SK-N-MC (cell line): Measurements from ENCODE around the gene PRR7.
"Not testable (repeated sequence)": the region's sequence is repeated elsewhere in the genome, so short reads cannot be mapped to it uniquely, and the experiment has no call there.

ENCODE experiments used
- DNase-seq: peaks from one replicate; pipeline ENCODE4 v3.0.0-alpha.2; 2011; ENCODE audit warnings: low read depth, low spot score
- H3K27ac ChIP-seq: fragments of 200-600 bp; sonication (generic); 2 replicates; pipeline ENCODE4 v1.5.1; 2016; ENCODE audit warnings: mixed run types
- H3K36me3 ChIP-seq: fragments of 200-600 bp; sonication (generic); 2 replicates; pipeline ENCODE4 v1.6.1; 2017; ENCODE audit warnings: antibody characterized with exemption, low read length, mixed read lengths; ENCODE audit not compliant: insufficient read depth
- H3K4me3 ChIP-seq: fragments of 200-600 bp; sonication (generic); 2 replicates; pipeline ENCODE4 v1.5.1; 2016
- H3K9ac ChIP-seq: fragments of 200-600 bp; sonication (generic); 2 replicates; pipeline ENCODE4 v1.8.0; 2017; ENCODE audit warnings: mixed run types, mixed read lengths; ENCODE audit not compliant: insufficient read length
- H3K9me3 ChIP-seq: fragments of 200-600 bp; sonication (generic); 2 replicates; pipeline ENCODE4 v1.6.1; 2017; ENCODE audit warnings: low read depth, mild to moderate bottlenecking, antibody characterized with exemption, low read length, moderate library complexity, mixed read lengths
- EZH2 ChIP-seq: fragments of 200-600 bp; sonication (generic); IDR thresholded peaks from one replicate; pipeline ENCODE4 v1.6.1; 2017; ENCODE audit warnings: antibody characterized with exemption
- FOXP2 ChIP-seq: optimal IDR thresholded peaks from 2 replicates; pipeline ENCODE3; 2011; ENCODE audit warnings: mild to moderate bottlenecking, moderate library complexity; ENCODE audit not compliant: insufficient read depth; ENCODE audit errors: extremely low read length, control extremely low read depth
- POLR2AphosphoS5 ChIP-seq: IDR thresholded peaks from 2 replicates; pipeline ENCODE4 v1.6.1; 2012; ENCODE audit warnings: mild to moderate bottlenecking, low read depth, low read length, borderline replicate concordance

Gene PRR7

DNA sequence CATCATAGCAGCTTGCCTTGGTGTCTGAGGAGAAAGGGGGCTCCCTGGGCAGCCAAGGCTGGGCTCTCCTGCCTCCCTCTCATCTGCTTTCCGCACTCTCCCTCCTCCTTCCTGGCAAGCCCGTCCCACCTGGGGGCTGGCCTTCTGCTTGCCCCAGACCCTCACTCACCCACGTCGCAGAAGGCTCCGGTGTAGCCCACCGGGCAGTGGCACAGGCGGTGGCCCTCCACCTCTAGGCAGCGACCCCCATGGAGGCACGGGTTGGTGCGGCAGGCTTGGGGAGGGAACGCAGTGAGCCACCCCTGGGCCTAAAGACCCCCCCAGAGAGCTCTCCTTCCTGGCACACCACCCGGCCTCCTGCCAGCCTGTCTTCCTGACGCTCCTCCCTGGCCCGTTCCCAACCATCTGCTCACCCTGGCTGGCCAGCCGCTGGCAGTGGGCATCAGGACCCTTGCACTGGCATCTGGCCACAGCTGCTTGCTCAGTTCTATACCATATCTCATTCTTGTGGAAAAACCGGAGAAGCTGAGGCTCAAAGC lies 41.9 kb upstream of the PRR7 start:
- Histone ChIP-seq H3K9me3 (no peaks in the 10 kb centered on the region), H3K4me3 (peak overlapping the region; percentile 78), H3K9ac (no peak overlapping the region), H3K36me3 (no peaks in the 10 kb centered on the region), H3K27ac (no peak overlapping the region)
- TF ChIP-seq FOXP2, result no peak
- no peak for TF ChIP-seq EZH2
- no peak for TF ChIP-seq POLR2AphosphoS5
- DNase-seq, result no peak

DNA sequence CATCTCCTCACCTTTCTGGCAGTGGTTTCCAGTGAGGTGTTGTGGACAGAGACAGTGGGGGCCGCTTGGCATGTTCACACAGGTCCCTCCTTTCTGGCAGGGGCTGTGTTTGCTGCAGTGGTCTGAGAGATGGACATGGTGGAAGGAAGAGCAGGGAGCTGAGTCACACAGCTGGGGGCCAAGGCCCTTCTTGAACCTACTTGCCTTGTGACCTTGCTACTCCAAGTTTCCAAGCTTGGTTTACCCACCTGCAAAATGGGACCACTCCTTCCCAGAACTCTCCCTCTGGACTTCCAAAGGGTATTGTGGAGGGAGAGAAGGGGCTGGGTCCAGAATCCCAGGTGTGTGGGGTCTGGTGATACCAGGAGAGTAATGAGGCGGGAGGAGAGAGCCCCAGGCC lies 41.3 kb upstream of the PRR7 start:
- H3K4me3 ChIP-seq, result no peak overlapping the region
- no peaks in the 10 kb centered on the region for H3K36me3 ChIP-seq
- H3K27ac ChIP-seq, result no peak overlapping the region
- no peak for DNase-seq
- no peak for TF ChIP-seq POLR2AphosphoS5
- no peak for TF ChIP-seq EZH2
- TF ChIP-seq FOXP2, result no peak
- no peaks in the 10 kb centered on the region for H3K9me3 ChIP-seq
- no peak overlapping the region for H3K9ac ChIP-seq

DNA sequence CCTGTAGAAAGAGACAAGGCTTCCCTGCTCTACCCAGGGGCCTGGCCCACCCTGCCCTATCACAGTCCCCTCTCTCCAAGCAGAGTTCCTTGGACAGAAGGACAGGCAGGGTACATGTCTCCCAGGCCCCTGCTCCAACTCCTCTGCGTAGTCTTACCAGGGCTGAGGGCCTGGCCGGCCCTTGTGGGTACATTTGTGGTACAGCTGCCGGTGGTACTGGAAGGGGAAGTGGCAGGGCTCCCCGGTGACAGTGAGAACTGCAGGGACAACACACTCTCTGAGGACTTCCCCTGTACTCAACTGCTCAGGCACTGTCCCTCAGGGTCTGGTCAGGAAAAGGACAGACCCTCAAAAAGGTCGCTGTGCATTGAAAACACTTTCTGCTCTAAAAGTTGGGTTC lies 40.8 kb upstream of the PRR7 start:
- Histone ChIP-seq H3K9me3 (no peaks in the 10 kb centered on the region), H3K27ac (no peak overlapping the region), H3K36me3 (no peaks in the 10 kb centered on the region), H3K4me3 (no peak overlapping the region), H3K9ac (no peak overlapping the region)
- TF ChIP-seq POLR2AphosphoS5, result no peak
- no peak for TF ChIP-seq FOXP2
- TF ChIP-seq EZH2, result no peak
- DNase-seq, result no peak

DNA sequence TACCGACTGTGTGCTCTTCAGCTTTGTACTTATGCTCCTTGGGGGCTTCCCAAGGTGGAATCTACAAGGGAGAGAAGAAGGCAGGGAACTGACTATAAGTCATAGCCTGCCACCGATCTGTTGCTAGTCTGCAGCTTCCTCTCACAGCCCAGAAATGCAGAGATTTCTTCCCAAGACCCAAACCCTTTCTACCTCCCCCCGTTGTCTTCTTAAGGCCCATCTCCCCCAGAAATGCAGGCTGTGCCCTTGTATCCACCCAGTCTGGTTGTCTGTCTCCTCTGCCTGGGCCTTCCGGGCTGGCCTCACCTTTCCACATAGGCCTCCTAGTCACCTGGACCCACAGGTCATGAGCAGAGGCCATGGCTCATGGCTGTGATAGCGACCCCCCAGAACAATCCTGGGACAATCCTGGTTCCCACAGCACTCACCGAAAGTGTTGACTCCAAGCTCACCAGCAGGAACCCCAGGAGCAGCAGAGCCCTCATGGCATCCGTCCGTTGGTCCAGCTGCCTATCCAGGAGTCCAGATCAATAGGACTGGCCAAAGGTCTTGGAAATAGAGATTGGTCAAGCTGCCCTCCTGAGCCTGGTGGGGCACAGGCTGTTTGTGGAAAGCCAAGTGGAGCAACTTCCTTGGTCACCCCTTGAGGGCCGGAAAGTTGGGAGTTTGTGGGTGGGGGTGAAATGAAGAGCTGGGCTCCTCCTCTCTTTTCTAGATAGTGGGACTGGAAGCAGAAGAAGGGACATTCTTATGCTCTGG lies 37.4 kb upstream of the PRR7 start, which contains the start of gene F12:
TSS of gene F12 (minus strand) at position 522 of the 759 bp plus-strand sequence. CDS start at position 485, 37 bp downstream.
- Histone ChIP-seq H3K27ac (no peak within 1 kb of the TSS), H3K36me3 (no peaks in the 10 kb centered on the region), H3K4me3 (no peak within 1 kb of the TSS), H3K9ac (no peak within 1 kb of the TSS), H3K9me3 (no peaks in the 10 kb centered on the region)
- TF ChIP-seq EZH2 (no peak), POLR2AphosphoS5 (no peak), FOXP2 (no peak)
- no peak for DNase-seq

DNA sequence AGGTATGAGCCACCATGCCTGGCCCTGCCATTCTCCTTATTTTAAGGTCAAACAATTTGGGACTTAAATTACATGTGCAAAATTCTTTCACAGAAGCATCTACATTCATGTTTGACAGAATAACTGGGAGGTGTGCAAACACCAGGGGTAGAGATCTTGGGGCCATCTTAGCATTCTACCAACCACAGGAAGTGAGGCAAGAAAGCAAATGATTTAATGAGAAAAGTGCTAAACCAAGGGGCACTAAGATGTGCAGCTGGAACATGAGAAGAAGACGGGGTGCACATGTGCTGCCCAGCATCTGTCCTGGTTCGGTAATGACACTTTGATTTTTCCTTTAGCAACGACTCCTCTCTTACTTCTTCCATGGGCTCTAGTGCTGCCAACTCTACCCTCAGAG lies 36.0 kb upstream of the PRR7 start:
- TF ChIP-seq EZH2, result no peak
- TF ChIP-seq POLR2AphosphoS5, result no peak
- no peak for TF ChIP-seq FOXP2
- no peak for DNase-seq
- Histone ChIP-seq H3K27ac (no peak overlapping the region), H3K9ac (no peak overlapping the region), H3K4me3 (no peak overlapping the region), H3K36me3 (no peaks in the 10 kb centered on the region), H3K9me3 (no peaks in the 10 kb centered on the region)

DNA sequence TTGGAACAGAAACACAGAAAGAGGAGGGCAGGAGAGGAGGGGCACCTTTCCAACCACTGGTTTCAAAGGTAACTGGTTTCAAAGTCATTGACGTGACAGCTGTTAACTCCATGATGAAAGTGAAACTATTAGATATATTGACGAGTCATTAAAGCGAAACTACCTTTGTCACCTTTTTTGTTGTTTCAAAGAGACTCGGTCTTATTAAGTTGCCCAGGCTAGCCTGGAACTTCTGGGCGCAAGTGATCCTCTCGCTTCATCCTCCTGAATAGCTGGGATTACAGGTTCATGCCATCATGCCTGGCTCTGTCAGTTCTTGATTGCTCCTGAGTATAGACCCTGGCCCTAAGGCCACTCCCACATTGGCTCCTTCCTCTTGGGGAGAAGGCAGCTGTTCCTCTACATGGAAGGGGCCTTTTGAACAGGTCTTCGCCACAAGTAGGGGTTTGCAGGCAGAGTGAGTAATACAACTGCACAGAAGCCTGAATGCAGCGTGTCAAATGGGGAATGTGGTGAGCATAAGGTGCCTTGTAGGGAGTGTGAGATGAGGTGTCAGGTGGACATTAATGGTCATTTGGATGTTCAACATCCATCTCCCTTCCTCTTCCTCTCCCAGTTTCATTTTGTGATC lies 33.9 kb upstream of the PRR7 start:
- Histone ChIP-seq H3K27ac (no peak overlapping the region), H3K4me3 (no peak overlapping the region), H3K9ac (no peak overlapping the region), H3K9me3 (no peaks in the 10 kb centered on the region), H3K36me3 (no peaks in the 10 kb centered on the region)
- no peak for DNase-seq
- TF ChIP-seq POLR2AphosphoS5 (no peak), EZH2 (no peak), FOXP2 (no peak)

DNA sequence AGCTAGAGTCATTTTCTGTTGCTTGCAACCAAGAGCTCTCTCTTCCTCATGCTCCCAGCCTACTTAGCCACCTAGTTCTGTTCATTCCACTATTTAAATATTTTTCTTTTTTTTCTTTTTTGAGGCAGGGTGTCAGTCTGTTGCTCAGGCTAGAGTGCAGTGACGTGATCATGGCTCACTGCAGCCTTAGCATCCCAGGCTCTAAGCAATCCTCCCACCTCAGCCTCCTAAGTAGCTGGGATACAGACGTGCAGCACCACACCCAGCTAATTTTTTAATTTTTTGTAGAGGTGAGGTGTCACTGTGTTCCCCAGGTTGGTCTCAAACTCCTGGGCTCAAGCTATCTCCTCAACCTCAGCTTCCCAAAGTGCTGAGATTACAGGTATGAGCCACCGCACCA lies 32.1 kb upstream of the PRR7 start:
- H3K9me3 ChIP-seq, result no peaks in the 10 kb centered on the region
- no peak for DNase-seq

DNA sequence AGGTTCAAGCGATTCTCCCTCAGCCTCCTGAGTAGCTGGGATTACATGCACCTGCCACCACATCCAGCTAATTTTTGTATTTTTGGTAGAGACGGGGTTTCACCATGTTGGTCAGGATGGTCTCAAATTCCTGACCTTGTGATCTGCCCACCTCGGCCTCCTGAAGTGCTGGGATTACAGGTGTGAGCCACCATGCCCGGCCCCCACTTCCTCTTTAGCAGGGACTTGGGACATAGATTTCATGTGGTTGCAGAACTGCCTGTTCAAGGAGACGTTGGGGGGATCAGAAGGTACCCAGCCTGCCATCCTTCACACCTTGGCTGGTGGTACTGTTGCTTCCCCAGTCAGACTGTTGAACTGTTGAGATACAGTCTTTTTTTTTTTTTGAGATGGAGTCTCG lies 29.5 kb upstream of the PRR7 start:
- not testable (repeated sequence) for H3K9ac ChIP-seq, H3K36me3 ChIP-seq, H3K9me3 ChIP-seq, DNase-seq, H3K4me3 ChIP-seq, H3K27ac ChIP-seq

More for the DNA sequence above, 32.1 kb upstream of the PRR7 start:
- Histone ChIP-seq H3K4me3 (no peak overlapping the region), H3K36me3 (no peaks in the 10 kb centered on the region), H3K27ac (no peak overlapping the region), H3K9ac (no peak overlapping the region)
- no peak for TF ChIP-seq EZH2
- TF ChIP-seq FOXP2, result no peak

DNA sequence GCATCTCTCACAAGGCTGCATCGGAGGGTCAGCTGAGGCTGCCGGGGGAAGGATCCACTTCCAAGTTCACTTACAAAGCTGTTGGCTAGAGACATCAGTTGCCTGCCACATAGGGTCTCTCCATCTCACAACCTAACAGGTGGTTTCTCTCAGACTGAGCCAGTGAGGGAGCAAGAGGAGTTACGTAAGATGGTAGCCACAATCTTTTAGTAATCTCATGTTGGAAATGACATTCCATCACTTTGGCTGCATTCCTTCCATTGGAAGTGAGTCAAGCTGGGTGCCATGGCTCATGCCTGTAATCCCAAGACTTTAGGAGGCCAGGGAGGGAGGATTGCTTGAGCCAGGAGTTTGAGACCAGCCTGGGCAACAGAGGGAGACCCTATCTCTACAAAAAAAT lies 27.6 kb upstream of the PRR7 start:
- Histone ChIP-seq H3K4me3 (no peak overlapping the region), H3K9me3 (no peaks in the 10 kb centered on the region), H3K36me3 (no peaks in the 10 kb centered on the region), H3K9ac (no peak overlapping the region), H3K27ac (no peak overlapping the region)
- no peak for DNase-seq
- TF ChIP-seq EZH2, result no peak
- no peak for TF ChIP-seq POLR2AphosphoS5
- TF ChIP-seq FOXP2, result no peak

DNA sequence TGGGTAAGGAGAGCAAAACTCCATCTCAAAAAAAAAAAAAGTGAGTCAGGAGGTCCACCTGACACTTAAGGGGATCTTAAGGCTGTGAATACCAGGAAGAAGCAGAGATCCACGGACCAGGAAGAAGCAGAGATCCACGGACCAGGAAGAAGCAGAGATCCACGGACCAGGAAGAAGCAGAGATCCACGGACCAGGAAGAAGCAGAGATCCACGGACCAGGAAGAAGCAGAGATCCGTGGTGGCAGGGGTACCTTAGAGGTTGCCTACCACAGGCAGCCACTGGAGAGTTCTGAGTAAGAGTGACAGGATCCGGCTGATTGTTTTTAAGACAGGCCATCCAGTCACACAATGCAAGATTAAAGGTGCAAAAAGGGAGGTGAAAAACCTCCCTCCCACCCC lies 26.1 kb upstream of the PRR7 start:
- H3K36me3 ChIP-seq, H3K9me3 ChIP-seq, H3K27ac ChIP-seq, DNase-seq, H3K4me3 ChIP-seq, H3K9ac ChIP-seq: not testable (repeated sequence)
